H1 (cell line): ENCODE measurements around the gene MARCHF10. TPM values are rescaled to one million over a fixed set of nuclear protein-coding genes. Genes with fewer than 3 reads are reported as not detected.
A peak's percentile ranks its signal among the peaks of the same experiment; 100 is the strongest.

Source experiments
- ASH2L ChIP-seq: fragments of 200-600, 300-600 bp; sonication (generic); IDR thresholded peaks from one replicate; pipeline ENCODE4 v1.7.1; 2017; ENCODE audit warnings: low read length
- BRCA1 ChIP-seq: IDR thresholded peaks from 2 replicates; pipeline ENCODE4 v1.6.1; 2012; ENCODE audit warnings: low read depth, low read length, improper control_type of control experiment
- CEBPB ChIP-seq: IDR thresholded peaks from 2 replicates; pipeline ENCODE4 v1.6.1; 2012; ENCODE audit warnings: low read depth, low read length
- CTBP2 ChIP-seq: IDR thresholded peaks from 2 replicates; pipeline ENCODE4 v1.7.0; 2011; ENCODE audit warnings: borderline replicate concordance, mild to moderate bottlenecking, moderate library complexity, mixed read lengths, low read length; ENCODE audit not compliant: insufficient read depth, insufficient read length
- HDAC2 ChIP-seq, 2 experiments: fragments of 300-600 bp in 1 of 2; sonication (generic) in 1 of 2; IDR thresholded peaks; 2 replicates each; pipeline ENCODE4 v1.6.1; 2011 to 2012; ENCODE audit warnings: low read depth in 2 of 2, low read length in 2 of 2, mild to moderate bottlenecking in 2 of 2, moderate library complexity in 2 of 2, borderline replicate concordance in 1 of 2, inconsistent platforms in 1 of 2
- JUND ChIP-seq: IDR thresholded peaks from 2 replicates; pipeline ENCODE4 v1.6.1; 2011; ENCODE audit warnings: mild to moderate bottlenecking, improper control_type of control experiment, low read length
- KDM4A ChIP-seq: IDR thresholded peaks from one replicate; pipeline ENCODE4 v1.7.1; 2012; ENCODE audit warnings: low read depth, mild to moderate bottlenecking, moderate library complexity, low read length, inconsistent platforms; ENCODE audit not compliant: severe bottlenecking
- NANOG ChIP-seq: IDR thresholded peaks from 2 replicates; pipeline ENCODE4 v1.6.1; 2011; ENCODE audit warnings: low read length, low read depth, mild to moderate bottlenecking, inconsistent platforms; ENCODE audit not compliant: insufficient read depth, poor library complexity, severe bottlenecking
- POLR2AphosphoS5 ChIP-seq: IDR thresholded peaks from 2 replicates; pipeline ENCODE4 v1.6.1; 2011; ENCODE audit warnings: low read depth, low read length
- POU5F1 ChIP-seq: IDR thresholded peaks from 2 replicates; pipeline ENCODE4 v1.6.1; 2011; ENCODE audit warnings: low read depth, mild to moderate bottlenecking, low read length, moderate library complexity
- RAD21 ChIP-seq, 2 experiments: IDR thresholded peaks in 1 of 2; conservative IDR thresholded peaks in 1 of 2; 2 replicates each; pipeline ENCODE4 v1.6.1; 2011; ENCODE audit warnings: low read depth in 2 of 2, low read length in 2 of 2, improper control_type of control experiment in 1 of 2, inconsistent platforms in 1 of 2, mild to moderate bottlenecking in 1 of 2, moderate library complexity in 1 of 2
- SP1 ChIP-seq: IDR thresholded peaks from 2 replicates; pipeline ENCODE4 v1.6.1; 2011; ENCODE audit warnings: low read depth, low read length
- YY1 ChIP-seq: IDR thresholded peaks from 2 replicates; pipeline ENCODE4 v1.6.1; 2011; ENCODE audit warnings: low read depth, mild to moderate bottlenecking, low read length
- ZNF274 ChIP-seq: IDR thresholded peaks from 2 replicates; pipeline ENCODE4 v1.7.0; 2012; ENCODE audit warnings: low read length, borderline replicate concordance; ENCODE audit errors: extremely low read depth
- polyA plus RNA-seq, 7 experiments: library from polyadenylated mRNA; depleted of rRNA in 3 of 7; stranded (reverse) in 5 of 7; unstranded in 2 of 7; fragments of >200 nt in 5 of 7; fragments of 200-250 nt in 2 of 7; gene quantifications; 1 replicate in 5 of 7; 2 replicates in 1 of 7; 4 replicates in 1 of 7; pipeline versions ENCODE4 v1.2.1 to v1.2.3, GENCODE V29; 2011 to 2013; ENCODE audit warnings: missing spikeins in 2 of 7, mixed read lengths in 2 of 7
- total RNA-seq: library from RNA; stranded (reverse); fragmentation: NEBNext Ultra II Directional; extraction: Animal tissue kit (Norgen Biotek cat#: 25700); gene quantifications from 2 replicates; pipeline ENCODE4 v1.2.1, GENCODE V29; 2021

MARCHF10 gene
- total and polyA plus RNA-seq, 2 of the 8 experiments (the other 6 are each of a cell fraction or from before 2014, with no cell fraction given): 0.48 to 0.73 TPM

- TF ChIP-seq RAD21 (IDR thresholded peaks at IDR 0.05 in 1 of 2, conservative IDR thresholded peaks at IDR 0.05 in 1 of 2; ENCODE audit: low read depth in 2 of 2, low read length in 2 of 2) (peak in 1 of 2 experiments; percentile 15; a peak in 2 of 4 replicates), YY1 (0 out of 2 replicates have a peak, but pooled peaks have one; percentile 12), POU5F1 (0 out of 2 replicates have a peak, but pooled peaks have one; percentile 40), BRCA1 (no peak), ASH2L (no peak), KDM4A (peak; percentile 2), NANOG (peak; percentile 99), POLR2AphosphoS5 (0 out of 2 replicates have a peak, but pooled peaks have one; percentile 51), ZNF274 (no peak), CEBPB (no peak), CTBP2 (peak; percentile 90), SP1 (peak; percentile 67), JUND (no peak), HDAC2 (IDR thresholded peaks at IDR 0.05; ENCODE audit: borderline replicate concordance in 1 of 2, low read depth in 2 of 2, low read length in 2 of 2) (peak; percentile 89 to 91; a peak in 1 of 4 replicates)
These were observed 102.1 kb downstream of the MARCHF10 start (continued) for GRCh38 chr17:62705778-62706597.
